Cardiac muscle cell (in vitro differentiated cells and primary cell): ENCODE data around the gene ZNF17. TPM values are rescaled to one million over a fixed set of nuclear protein-coding genes. Genes with fewer than 3 reads are reported as not detected.
"Not testable (repeated sequence)": the region's sequence is repeated elsewhere in the genome, so short reads cannot be mapped to it uniquely, and the experiment has no call there.

Source experiments
- DNase-seq, 2 donors: peaks; one replicate each; pipeline versions ENCODE4 v3.0.0 to v3.0.0-alpha.2; 2010 to 2017; ENCODE audit warnings: low read depth in 1 of 2, low spot score in 1 of 2
- H3K27ac ChIP-seq: fragments of 200-600 bp; sonication (generic); 2 replicates; pipeline ENCODE4 v1.5.1; 2016
- H3K27me3 ChIP-seq: fragments of 200-600 bp; sonication (generic); 2 replicates; pipeline ENCODE4 v1.6.0; 2016; ENCODE audit warnings: control low read depth
- H3K36me3 ChIP-seq: fragments of 200-600 bp; sonication (generic); 2 replicates; pipeline ENCODE4 v1.5.1; 2016; ENCODE audit warnings: control low read depth
- H3K4me1 ChIP-seq: fragments of 200-600 bp; sonication (generic); 2 replicates; pipeline ENCODE4 v1.8.1; 2017; ENCODE audit warnings: low read depth, mild to moderate bottlenecking, mixed run types
- H3K4me3 ChIP-seq: fragments of 200-600 bp; sonication (generic); 2 replicates; pipeline ENCODE4 v1.5.1; 2016; ENCODE audit warnings: mild to moderate bottlenecking
- H3K9me3 ChIP-seq: fragments of 200-600 bp; sonication (generic); 2 replicates; pipeline ENCODE4 v1.5.1; 2017; ENCODE audit warnings: low read depth, mild to moderate bottlenecking, control low read depth
- polyA plus RNA-seq: library from polyadenylated mRNA; unstranded; fragments of >200 nt; fragmentation: Nextera tagmentation; extraction: Ambion mirVana; gene quantifications from 2 replicates; pipeline ENCODE4 v1.2.1, GENCODE V29; 2016
- total RNA-seq: library from RNA; depleted of rRNA; stranded (reverse); fragments of >200 nt; gene quantifications from 2 replicates; pipeline ENCODE4 v1.2.3, GENCODE V29; 2016
- TF ChIP-seq, protein P1 (sequence below): IDR thresholded peaks from 2 replicates; pipeline ENCODE4 v1.5.1; 2012; ENCODE audit warnings: low read depth, mild to moderate bottlenecking, low read length

The ZNF17 gene
- total and polyA plus RNA-seq, 2 experiments from 2014 or later, result 4.2 to 5.8 TPM

- H3K9me3 ChIP-seq, result no peaks in the 10 kb centered on the region
- peaks cover 13% of the 10 kb centered on the region for H3K36me3 ChIP-seq
- H3K27me3 ChIP-seq, result no peaks in the 10 kb centered on the region
- H3K4me1 ChIP-seq, result no peaks in the 10 kb centered on the region
- DNase-seq, result no peak
- TF ChIP-seq, protein P1, sequence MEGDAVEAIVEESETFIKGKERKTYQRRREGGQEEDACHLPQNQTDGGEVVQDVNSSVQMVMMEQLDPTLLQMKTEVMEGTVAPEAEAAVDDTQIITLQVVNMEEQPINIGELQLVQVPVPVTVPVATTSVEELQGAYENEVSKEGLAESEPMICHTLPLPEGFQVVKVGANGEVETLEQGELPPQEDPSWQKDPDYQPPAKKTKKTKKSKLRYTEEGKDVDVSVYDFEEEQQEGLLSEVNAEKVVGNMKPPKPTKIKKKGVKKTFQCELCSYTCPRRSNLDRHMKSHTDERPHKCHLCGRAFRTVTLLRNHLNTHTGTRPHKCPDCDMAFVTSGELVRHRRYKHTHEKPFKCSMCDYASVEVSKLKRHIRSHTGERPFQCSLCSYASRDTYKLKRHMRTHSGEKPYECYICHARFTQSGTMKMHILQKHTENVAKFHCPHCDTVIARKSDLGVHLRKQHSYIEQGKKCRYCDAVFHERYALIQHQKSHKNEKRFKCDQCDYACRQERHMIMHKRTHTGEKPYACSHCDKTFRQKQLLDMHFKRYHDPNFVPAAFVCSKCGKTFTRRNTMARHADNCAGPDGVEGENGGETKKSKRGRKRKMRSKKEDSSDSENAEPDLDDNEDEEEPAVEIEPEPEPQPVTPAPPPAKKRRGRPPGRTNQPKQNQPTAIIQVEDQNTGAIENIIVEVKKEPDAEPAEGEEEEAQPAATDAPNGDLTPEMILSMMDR, result no peak
- H3K27ac ChIP-seq, result no peak overlapping the region
- no peak overlapping the region for H3K4me3 ChIP-seq
Observed at GRCh38 chr19:57374179-57374578, 36.8 kb upstream of the ZNF17 start.

DNA sequence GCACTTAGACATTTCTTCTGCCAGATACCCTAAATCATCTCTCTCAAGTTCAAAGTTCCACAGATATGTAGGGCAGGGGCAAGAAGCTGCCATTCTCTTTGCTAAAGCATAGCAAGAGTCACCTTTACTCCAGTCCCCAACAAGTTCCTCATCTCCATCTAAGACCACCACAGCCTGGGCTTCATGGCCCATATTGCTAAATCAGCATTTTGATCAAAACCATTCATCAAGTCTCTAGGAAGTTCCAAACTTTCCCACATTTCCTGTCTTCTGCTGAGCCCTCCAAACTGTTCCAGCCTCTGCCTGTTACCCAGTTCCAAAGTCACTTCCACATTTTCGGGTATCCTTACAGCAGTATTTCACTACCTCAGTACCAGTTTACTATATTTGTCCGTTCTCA, 36.3 kb upstream of the ZNF17 start:
- DNase-seq, H3K27me3 ChIP-seq, H3K4me3 ChIP-seq, H3K27ac ChIP-seq, H3K9me3 ChIP-seq, H3K4me1 ChIP-seq: not testable (repeated sequence)
- H3K36me3 ChIP-seq, result peaks cover 13% of the 10 kb centered on the region

DNA sequence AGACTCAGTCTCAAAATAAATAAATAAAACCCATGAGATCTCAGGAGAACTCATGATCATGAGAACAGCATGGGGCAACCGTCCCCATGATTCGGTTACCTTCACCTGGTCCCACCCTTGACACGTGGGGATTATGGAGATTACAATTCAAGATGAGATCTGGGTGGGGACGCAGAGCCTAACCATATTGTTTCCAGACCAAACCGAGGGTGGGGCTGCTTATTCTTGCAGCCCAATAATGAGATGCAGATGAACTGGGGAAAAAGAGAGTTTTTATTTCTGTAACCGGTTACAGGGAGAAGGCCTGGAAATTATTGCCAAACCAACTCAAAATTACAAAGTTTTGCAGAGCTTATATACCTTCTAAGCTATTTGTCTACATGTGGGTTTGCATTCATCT, 34.8 kb upstream of the ZNF17 start:
- no peak overlapping the region for H3K4me3 ChIP-seq
- TF ChIP-seq, protein P1, result no peak
- no peaks in the 10 kb centered on the region for H3K27me3 ChIP-seq
- no peaks in the 10 kb centered on the region for H3K4me1 ChIP-seq
- H3K27ac ChIP-seq, result no peak overlapping the region
- no peaks in the 10 kb centered on the region for H3K9me3 ChIP-seq
- peaks cover 13% of the 10 kb centered on the region for H3K36me3 ChIP-seq
- DNase-seq, result no peak

DNA sequence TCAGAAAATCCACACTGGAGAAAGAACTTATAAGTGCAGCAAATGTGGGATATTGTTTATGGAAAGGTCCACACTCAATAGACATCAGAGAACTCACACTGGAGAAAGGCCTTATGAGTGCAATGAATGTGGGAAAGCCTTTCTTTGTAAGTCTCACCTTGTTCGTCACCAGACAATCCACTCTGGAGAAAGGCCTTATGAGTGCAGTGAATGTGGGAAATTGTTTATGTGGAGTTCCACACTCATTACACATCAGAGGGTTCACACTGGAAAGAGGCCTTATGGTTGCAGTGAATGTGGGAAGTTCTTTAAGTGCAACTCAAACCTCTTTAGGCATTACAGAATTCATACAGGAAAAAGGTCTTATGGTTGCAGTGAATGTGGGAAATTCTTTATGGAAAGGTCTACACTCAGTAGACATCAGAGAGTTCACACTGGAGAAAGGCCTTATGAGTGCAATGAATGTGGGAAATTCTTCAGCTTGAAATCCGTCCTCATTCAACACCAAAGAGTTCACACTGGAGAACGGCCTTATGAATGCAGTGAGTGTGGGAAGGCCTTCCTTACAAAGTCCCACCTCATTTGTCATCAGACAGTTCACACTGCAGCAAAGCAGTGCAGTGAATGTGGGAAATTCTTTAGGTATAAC, 33.3 kb upstream of the ZNF17 start:
- Histone ChIP-seq H3K27me3 (no peaks in the 10 kb centered on the region), H3K4me3 (no peak overlapping the region), H3K9me3 (no peaks in the 10 kb centered on the region), H3K4me1 (no peaks in the 10 kb centered on the region), H3K36me3 (peaks cover 12% of the 10 kb centered on the region), H3K27ac (no peak overlapping the region)
- TF ChIP-seq, protein P1, result no peak
- DNase-seq, result no peak

GRCh38 chr19:57380923-57381322, 30.0 kb upstream of the ZNF17 start:
- H3K4me1 ChIP-seq, result no peaks in the 10 kb centered on the region
- peaks cover 6% of the 10 kb centered on the region for H3K36me3 ChIP-seq
- no peak overlapping the region for H3K27ac ChIP-seq
- H3K9me3 ChIP-seq, result no peaks in the 10 kb centered on the region
- TF ChIP-seq, protein P1, result no peak
- no peak for DNase-seq
- no peaks in the 10 kb centered on the region for H3K27me3 ChIP-seq
- H3K4me3 ChIP-seq, result no peak overlapping the region

GRCh38 chr19:57382806-57383488, 28.0 kb upstream of the ZNF17 start:
- TF ChIP-seq, protein P1, result no peak
- H3K36me3 ChIP-seq, result peaks cover 6% of the 10 kb centered on the region
- no peaks in the 10 kb centered on the region for H3K4me1 ChIP-seq
- H3K27me3 ChIP-seq, result no peaks in the 10 kb centered on the region
- no peak overlapping the region for H3K27ac ChIP-seq
- DNase-seq, result no peak
- H3K9me3 ChIP-seq, result no peaks in the 10 kb centered on the region
- no peak overlapping the region for H3K4me3 ChIP-seq
